Measurements from ENCODE around the gene NKD1.

DNA sequence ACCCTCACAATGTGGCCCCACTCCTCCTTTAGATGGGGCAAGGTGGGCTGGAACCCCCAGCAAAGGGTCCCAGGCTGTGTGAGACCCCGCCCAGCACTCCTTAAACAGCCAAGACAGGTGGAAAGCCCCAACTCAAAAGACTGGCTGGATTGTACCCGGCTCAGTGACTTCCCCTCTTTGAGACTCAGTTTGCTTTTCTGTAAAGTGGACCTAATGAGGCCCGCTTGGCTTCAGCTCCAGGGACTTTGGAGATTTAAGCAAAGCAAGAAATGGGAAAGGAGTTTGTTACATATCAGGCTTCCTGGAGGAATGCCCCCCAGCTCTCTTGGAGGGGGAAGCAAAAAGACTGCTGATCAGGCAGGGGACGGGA, 93.6 kb downstream of the NKD1 start:
- TF ChIP-seq, protein P1, sequence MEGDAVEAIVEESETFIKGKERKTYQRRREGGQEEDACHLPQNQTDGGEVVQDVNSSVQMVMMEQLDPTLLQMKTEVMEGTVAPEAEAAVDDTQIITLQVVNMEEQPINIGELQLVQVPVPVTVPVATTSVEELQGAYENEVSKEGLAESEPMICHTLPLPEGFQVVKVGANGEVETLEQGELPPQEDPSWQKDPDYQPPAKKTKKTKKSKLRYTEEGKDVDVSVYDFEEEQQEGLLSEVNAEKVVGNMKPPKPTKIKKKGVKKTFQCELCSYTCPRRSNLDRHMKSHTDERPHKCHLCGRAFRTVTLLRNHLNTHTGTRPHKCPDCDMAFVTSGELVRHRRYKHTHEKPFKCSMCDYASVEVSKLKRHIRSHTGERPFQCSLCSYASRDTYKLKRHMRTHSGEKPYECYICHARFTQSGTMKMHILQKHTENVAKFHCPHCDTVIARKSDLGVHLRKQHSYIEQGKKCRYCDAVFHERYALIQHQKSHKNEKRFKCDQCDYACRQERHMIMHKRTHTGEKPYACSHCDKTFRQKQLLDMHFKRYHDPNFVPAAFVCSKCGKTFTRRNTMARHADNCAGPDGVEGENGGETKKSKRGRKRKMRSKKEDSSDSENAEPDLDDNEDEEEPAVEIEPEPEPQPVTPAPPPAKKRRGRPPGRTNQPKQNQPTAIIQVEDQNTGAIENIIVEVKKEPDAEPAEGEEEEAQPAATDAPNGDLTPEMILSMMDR (IDR thresholded peaks at IDR 0.05), result no peak
- TF ChIP-seq POLR2A (IDR thresholded peaks at IDR 0.05), result no peak

Measured in uterus (tissue), 2 donors.